Right lobe of liver (tissue), 6 donors: ENCODE results near the gene GPC6. TPM values are rescaled to one million over a fixed set of nuclear protein-coding genes. Genes with fewer than 3 reads are reported as not detected.

Source experiments
- ATAC-seq, 4 donors: fragments of 200-7000 bp; cut with Tn5 transposase; one replicate each; pipeline ENCODE4 v1.9.1; 2020; ENCODE audit warnings: mild to moderate bottlenecking in 4 of 4, moderate library complexity in 4 of 4
- DNase-seq, 3 donors: peaks; one replicate each; pipeline ENCODE4 v3.0.0-alpha.2; 2020
- H3K27ac ChIP-seq, 3 donors: fragments of 200-600 bp; one replicate each; pipeline ENCODE4 v1.8.0; 2022
- H3K27me3 ChIP-seq, 2 donors: fragments of 200-600 bp; one replicate each; pipeline ENCODE4 v1.8.0; 2022
- H3K36me3 ChIP-seq, 4 donors: fragments of 200-600 bp; sonication (generic) in 1 of 4; one replicate each; pipeline versions ENCODE4 v1.5.1 to v1.8.0; 2017 to 2022; ENCODE audit warnings: control low read depth in 1 of 4
- H3K4me1 ChIP-seq, 4 donors: fragments of 200-600 bp; sonication (generic) in 1 of 4; one replicate each; pipeline versions ENCODE4 v1.5.1 to v1.8.0; 2017 to 2022; ENCODE audit warnings: control low read depth in 1 of 4
- H3K4me3 ChIP-seq, 3 donors: fragments of 200-600 bp; one replicate each; pipeline ENCODE4 v1.8.0; 2022
- H3K9me3 ChIP-seq, 4 donors: fragments of 200-600 bp; sonication (generic) in 1 of 4; one replicate each; pipeline versions ENCODE4 v1.5.1 to v1.8.0; 2017 to 2022; ENCODE audit warnings: control low read depth in 1 of 4
- POLR2A ChIP-seq: fragments of 450-650 bp; IDR thresholded peaks from one replicate; pipeline ENCODE4 v1.6.1; 2017; ENCODE audit warnings: antibody characterized with exemption, mild to moderate bottlenecking
- WGBS: methylation state at CpG from one replicate; pipeline ENCODE4 v1.1.6; 2018; ENCODE audit warnings: low coverage, low lambda C conversion rate; ENCODE audit not compliant: insufficient coverage; ENCODE audit errors: missing lambda C conversion rate; 5-methylcytosine and 5-hydroxymethylcytosine counted together
- intact Hi-C, 2 donors: fragments of 100-400 bp; cut with DNase I; formaldehyde crosslinking; loops; one replicate each; pipeline versions ENCODE4 v1.11.2 to v1.14.1; 2022
- total RNA-seq, 6 experiments: library from RNA; depleted of rRNA in 2 of 6; stranded (reverse); fragments of >200 nt in 2 of 6; fragmentation: NEBNext Ultra II Directional in 3 of 6; extraction: Animal tissue kit (Norgen Biotek cat#: 25700) in 3 of 6; gene quantifications; one replicate each; pipeline versions ENCODE4 v1.1.0 to v1.2.4, GENCODE V29; 2016 to 2023
- TF ChIP-seq, protein P1 (sequence below), 4 donors: fragments of 200-600 bp in 3 of 4; fragments of 450-650 bp in 1 of 4; IDR thresholded peaks; one replicate each; pipeline versions ENCODE4 v1.5.1 to v1.8.0; 2016 to 2022; ENCODE audit warnings: antibody characterized with exemption in 4 of 4, mild to moderate bottlenecking in 2 of 4
- donor health status: DM: no; HTN: yes; CAD: no.
- donor health status: DM: no; HTN: no; CAD: no.
- donor health status: DM: no; HTN: no; CAD: no.
- donor health status: DM: no; HTN: yes; CAD: no.
- donor health status: DM: no; HTN: yes; CAD: no.

The GPC6 gene
- total RNA-seq, 6 experiments from 2014 or later, result 18.6 to 30.1 (median 20.2) TPM

DNA sequence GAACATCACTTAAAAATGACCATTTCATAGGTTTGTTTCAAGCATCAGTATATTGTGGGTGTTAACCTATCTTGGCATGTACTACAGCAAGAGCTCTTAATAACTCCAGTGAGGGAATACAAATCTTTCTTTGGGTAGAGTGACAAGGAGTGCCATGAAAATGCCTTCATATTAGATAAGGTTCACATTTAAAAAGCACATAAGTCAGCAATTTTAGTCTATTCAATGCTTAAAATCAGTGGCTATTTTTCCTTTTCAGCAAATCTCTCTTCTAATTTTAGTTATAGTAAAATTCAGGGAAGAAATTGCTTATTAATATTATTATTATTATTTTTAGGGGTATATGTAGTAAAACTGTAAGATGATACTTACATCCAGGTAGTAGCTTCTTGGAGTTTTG is 291.1 kb downstream of the GPC6 start:
- no peak for ATAC-seq
- Histone ChIP-seq H3K9me3 (no peaks in the 10 kb centered on the region), H3K36me3 (no peaks in the 10 kb centered on the region), H3K27me3 (no peaks in the 10 kb centered on the region), H3K27ac (no peak overlapping the region), H3K4me3 (no peak overlapping the region), H3K4me1 (no peaks in the 10 kb centered on the region)
- no peak for TF ChIP-seq POLR2A
- TF ChIP-seq, protein P1, sequence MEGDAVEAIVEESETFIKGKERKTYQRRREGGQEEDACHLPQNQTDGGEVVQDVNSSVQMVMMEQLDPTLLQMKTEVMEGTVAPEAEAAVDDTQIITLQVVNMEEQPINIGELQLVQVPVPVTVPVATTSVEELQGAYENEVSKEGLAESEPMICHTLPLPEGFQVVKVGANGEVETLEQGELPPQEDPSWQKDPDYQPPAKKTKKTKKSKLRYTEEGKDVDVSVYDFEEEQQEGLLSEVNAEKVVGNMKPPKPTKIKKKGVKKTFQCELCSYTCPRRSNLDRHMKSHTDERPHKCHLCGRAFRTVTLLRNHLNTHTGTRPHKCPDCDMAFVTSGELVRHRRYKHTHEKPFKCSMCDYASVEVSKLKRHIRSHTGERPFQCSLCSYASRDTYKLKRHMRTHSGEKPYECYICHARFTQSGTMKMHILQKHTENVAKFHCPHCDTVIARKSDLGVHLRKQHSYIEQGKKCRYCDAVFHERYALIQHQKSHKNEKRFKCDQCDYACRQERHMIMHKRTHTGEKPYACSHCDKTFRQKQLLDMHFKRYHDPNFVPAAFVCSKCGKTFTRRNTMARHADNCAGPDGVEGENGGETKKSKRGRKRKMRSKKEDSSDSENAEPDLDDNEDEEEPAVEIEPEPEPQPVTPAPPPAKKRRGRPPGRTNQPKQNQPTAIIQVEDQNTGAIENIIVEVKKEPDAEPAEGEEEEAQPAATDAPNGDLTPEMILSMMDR (IDR thresholded peaks at IDR 0.05), result no peak
- intact Hi-C loops, result no loop called here
- DNase-seq, result no peak

DNA sequence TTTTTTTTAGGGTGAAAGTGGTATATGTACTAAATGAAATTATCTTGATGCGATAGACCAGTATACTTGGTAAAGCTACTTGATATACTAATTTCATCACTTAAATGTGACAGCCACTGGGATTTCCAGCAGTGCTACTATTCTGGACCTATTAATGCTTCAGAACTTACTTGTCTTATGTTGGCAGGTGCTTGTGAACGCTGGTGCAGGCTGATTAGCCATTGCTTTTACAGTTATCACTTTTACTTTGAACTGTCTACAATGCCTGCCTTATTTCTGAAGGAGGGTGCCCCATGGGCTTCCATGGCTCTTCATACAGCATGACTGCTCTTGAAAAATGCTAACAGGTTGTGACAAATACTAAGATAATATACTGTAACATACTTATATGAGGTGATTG is 294.7 kb downstream of the GPC6 start:
- no peak overlapping the region for H3K27ac ChIP-seq
- no peak overlapping the region for H3K4me3 ChIP-seq
- H3K9me3 ChIP-seq, result no peaks in the 10 kb centered on the region
- DNase-seq, result no peak
- no peaks in the 10 kb centered on the region for H3K27me3 ChIP-seq
- WGBS, result 79% methylated on average over 2 of the region's 2 CpGs
- intact Hi-C loops, result no loop called here
- no peak for TF ChIP-seq POLR2A
- no peaks in the 10 kb centered on the region for H3K36me3 ChIP-seq
- ATAC-seq, result no peak
- no peaks in the 10 kb centered on the region for H3K4me1 ChIP-seq

DNA sequence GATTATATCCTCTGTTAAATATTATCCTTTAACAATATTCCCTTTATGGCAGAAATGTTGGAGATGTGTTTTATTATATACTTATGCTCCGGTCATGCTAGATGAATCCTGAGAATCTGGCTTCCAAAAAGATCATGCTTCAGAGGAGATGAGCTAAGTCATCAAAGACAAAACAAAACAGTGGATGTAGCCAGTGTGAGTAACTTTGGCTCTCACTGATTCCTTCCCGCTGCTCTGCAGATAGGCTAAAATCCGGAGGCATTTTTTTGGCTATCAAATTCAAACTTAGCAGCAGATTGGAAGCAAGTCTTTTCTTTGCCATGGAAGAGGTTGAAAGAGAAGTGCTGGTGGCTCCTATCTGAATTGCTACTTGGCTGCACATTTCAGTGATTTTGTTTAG is 295.9 kb downstream of the GPC6 start:
- Histone ChIP-seq H3K36me3 (no peaks in the 10 kb centered on the region), H3K27me3 (no peaks in the 10 kb centered on the region)

DNA sequence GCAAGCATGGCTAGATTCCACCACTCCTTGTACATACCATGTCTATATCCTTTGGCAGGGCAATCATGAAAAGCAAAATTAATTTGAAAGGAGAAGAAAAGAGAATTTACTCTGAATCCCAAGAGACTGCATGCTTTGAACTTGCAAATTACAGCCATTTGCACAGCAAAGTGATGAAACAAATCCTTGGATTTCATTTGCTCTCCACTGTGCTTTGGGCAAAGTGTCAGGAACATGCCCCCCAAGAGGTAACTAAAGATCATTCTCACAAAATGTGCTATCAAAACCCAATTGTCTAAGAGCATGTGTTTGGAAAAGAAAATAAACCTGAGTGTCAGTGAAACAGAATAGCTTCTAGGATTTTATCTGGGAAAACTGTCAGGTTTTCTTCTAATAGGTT is 298.5 kb downstream of the GPC6 start:
- Histone ChIP-seq H3K4me1 (no peaks in the 10 kb centered on the region), H3K4me3 (no peak overlapping the region), H3K9me3 (no peaks in the 10 kb centered on the region), H3K36me3 (no peaks in the 10 kb centered on the region), H3K27me3 (no peaks in the 10 kb centered on the region), H3K27ac (no peak overlapping the region)
- DNase-seq (no peak), ATAC-seq (no peak)
- no peak for TF ChIP-seq POLR2A
- TF ChIP-seq, protein P1 (IDR thresholded peaks at IDR 0.05), result no peak
- intact Hi-C loops, result no loop called here

More for the DNA sequence above, 295.9 kb downstream of the GPC6 start:
- no peak for ATAC-seq
- Histone ChIP-seq H3K27ac (no peak overlapping the region), H3K4me3 (no peak overlapping the region), H3K4me1 (no peaks in the 10 kb centered on the region), H3K9me3 (no peaks in the 10 kb centered on the region)
- 83% methylated on average over 3 of the region's 3 CpGs for WGBS
- no peak for DNase-seq
- TF ChIP-seq, protein P1 (IDR thresholded peaks at IDR 0.05), result no peak
- no peak for TF ChIP-seq POLR2A
- intact Hi-C loops, result no loop called here

DNA sequence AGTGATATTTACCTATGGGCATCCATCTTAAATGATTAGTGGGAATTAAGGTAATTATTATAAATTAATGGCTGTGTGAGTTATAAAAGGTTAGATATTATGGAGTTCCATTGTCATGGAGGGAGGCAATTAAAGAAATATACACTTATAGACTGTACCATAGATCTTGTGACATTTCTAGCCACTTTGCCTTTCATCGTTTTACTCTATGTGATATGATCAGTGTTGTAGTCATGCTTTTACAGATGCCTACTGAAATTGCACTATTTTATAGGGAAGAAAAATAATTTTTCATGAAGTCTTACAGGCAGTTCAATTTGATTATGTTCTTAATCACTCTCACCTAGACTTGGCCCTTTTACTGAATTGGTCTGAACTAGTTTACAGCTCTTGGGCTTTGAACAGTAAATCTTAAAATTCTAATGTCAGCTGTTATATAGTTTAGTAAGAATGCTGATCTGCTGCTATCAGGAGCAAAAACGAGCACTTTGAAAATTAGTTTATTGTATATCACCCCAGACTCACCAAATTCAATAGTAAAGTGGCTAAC is 301.2 kb downstream of the GPC6 start:
- no peaks in the 10 kb centered on the region for H3K4me1 ChIP-seq
- H3K36me3 ChIP-seq, result no peaks in the 10 kb centered on the region
- H3K27me3 ChIP-seq, result no peaks in the 10 kb centered on the region
- H3K4me3 ChIP-seq, result no peak overlapping the region
- 68% methylated on average over 2 of the region's 2 CpGs for WGBS
- DNase-seq (no peak), ATAC-seq (no peak)
- H3K27ac ChIP-seq, result no peak overlapping the region
- H3K9me3 ChIP-seq, result no peaks in the 10 kb centered on the region
- no peak for TF ChIP-seq POLR2A
- TF ChIP-seq, protein P1 (IDR thresholded peaks at IDR 0.05), result no peak
- intact Hi-C loops, result no loop called here
